CD4-positive, alpha-beta T cell treated with Interleukin-6 for 4 hours (primary cell): ENCODE measurements around the gene MRS2.

Experiments used
- DNase-seq: peaks from one replicate; pipeline ENCODE4 v3.0.0-alpha.2; 2020; ENCODE audit warnings: mixed read lengths

MRS2 gene

DNA sequence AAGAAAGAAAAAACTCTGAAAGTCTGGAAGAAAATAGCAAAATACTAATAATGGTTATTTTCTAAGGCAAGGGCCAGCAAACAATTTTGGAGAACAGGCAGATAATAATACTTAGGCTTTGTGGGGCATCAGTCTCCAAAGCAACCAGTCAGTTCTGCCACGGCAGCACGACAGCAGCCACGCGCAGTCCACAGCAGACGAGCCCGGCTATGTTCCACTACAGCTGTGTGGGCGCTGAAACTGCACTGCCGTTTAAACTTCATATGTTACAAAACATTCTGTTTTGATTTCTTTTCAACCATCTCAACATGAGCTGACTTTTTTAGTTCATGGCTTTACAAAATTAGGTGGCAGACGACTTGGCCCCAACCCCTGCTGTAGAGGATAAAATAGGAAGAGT lies 29.9 kb downstream of the MRS2 start:
- DNase-seq, result no peak

DNA sequence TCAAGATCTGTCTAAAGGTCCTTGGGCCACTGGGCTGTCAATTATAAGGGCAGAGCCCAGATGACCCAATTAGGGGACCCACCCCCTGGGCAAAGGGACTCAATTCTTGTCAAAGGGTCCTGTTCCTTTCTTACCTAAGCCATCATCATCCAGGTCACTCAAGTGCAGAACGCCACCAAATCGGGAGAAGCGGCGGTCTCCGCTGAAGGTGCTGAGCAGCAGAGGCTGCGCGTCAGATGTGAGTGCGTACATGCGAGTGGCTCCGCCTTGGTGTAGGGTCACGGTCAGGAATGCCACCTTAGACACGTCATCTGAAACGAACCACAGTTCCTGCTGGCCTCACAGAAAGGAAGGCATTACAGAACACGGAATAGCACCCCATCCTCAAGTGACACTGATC lies 34.2 kb downstream of the MRS2 start:
- DNase-seq, result no peak

DNA sequence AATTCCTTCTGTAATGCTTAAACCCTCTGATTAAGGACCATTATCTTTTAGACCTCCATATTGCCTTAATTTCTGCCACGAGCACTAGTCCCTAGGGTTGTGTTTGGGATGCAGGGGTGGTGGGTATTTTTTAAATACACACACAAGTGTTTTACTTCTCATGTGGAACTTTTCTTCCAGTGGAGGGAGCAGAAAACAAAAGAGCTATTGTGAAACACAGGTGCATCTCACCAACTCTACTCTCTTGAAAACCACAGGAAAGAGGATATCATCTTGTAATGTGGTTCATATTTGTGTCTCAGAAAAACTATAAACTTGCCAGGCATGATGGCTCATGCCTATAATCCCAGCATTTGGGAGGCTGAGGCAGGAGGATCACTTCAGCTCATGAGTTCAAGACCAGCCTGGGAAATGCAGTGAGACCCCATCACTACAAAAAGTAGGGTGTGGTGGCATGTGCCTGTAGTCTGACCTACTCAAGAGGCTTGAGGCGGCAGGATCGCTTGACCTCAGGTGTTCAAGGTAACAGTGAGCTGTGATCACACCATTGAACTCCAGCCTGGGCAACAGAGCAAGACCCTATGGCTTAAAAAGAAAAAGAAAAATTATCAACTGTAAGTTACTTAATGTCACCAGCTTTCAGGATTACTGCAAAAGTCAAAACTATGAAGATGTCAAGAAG lies 37.3 kb downstream of the MRS2 start:
- no peak for DNase-seq

DNA sequence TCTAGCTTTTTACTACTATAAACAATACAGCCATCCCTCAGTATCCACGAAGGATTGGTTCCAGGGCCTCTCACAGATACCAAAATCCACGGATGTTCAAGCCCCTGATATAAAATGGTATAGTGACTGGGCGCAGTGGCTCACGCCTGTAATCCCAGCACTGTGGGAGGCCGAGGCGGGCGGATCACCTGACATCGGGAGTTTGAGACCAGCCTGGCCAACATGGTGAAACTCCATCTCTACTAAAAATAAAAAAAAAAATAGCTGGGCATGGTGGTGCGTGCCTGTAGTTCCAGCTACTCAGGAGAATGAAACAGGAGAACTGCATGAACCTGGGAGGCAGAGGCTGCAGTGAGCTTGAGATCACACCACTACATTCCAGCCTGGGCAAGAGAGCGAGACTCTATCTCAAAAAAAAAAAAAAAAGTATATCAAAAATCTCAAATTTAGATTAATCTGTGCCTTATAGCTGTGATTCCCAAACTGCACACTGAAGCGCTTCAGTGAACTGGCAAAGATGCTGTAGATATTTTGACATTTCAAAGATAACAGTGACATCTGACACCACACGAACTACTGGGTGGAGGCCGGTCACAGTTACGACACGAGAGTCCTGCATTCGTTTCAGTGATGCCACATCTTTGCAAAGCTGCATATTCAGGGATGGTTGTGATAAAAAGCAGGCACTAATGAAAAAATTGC lies 38.3 kb downstream of the MRS2 start:
- DNase-seq, result no peak

DNA sequence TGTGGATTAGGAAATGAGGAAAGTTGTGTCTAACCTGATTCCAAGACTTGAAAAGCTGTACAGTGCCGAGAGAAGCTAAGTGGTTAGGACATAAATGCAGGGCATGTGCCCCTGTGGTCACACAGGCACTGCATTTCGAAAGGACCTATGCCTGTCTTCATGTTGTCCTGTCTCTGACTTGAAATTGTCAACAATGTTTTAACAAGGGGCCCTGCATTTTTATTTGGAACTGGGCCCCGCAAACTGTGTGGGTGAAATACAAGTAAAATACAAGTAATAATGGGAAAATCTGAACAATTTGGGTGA lies 38.8 kb downstream of the MRS2 start:
- DNase-seq, result no peak

DNA sequence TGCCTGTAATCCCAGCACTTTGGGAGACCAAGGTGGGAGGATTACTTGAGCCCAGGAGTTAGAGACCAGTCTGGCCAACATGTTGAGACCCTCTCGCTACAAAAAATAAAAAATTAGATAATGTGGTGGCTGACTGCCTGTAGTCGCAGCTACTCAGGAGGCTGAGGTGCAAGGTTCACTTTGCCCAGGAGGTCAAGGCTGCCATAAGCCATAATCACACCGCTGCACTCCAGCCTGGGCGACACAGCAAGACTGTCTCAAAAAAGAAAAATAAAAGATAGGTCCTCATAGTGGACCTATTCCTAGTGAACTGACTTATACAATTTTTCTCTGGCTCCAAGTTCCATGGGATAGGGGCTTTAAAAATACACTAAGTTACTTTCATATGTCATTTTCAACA lies 41.9 kb downstream of the MRS2 start:
- no peak for DNase-seq

DNA sequence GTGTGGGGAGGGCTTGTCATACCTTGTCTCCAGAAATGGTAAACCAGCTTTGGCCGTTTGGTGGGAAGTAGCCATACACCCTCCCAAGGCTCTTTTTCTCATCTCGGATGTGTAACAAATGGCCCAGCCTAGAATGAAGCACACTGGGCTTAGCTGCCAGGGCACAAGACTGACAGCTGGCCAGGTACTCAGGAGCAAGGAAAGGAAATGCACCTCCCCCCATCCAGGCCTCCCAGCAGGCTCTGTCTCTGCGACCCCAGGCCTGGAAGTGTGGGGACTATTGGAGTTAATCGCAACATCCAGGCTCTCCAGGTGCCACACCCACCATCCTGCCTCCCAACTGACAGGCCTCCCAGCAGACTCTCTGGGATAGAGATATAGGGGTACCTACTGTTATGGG lies 43.0 kb downstream of the MRS2 start:
- no peak for DNase-seq

DNA sequence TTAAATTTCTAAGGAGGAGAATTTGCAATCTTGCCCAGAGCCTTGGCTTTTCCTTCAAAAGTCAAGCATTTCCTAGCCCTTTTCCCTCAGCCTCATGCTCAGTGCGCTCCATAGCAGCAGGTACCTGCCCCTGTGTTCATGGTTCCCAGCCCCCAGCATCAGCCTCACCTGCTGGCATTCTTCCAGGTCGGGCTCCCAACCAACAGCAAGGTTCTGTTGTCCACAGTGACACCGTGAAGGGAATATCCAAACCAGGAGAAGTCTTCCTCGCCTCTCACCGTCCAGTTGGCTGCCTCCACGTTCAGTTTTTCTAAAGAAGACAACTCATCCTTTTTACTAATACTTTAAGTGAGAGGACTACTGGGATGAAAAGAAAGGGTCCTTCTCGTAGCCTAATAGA lies 43.9 kb downstream of the MRS2 start:
- DNase-seq, result no peak

DNA sequence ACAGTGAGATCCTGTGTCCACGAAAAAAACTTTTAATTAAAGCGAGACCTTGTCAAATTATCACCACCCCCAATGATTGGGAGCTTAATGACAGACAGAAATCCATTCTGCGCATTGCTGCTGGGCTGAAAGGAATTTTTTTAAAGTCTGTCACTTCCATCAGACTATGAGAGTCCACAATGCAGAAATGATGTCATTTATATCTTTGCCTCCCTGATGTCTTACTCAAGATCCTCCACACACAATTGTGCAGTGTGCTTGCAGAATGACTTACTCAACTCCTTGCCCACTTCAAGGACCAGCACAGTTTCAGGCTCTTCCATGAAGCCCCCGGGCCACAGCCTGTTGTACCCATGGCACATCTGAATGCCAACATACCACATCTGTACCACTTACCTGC lies 45.7 kb downstream of the MRS2 start:
- DNase-seq, result no peak

DNA sequence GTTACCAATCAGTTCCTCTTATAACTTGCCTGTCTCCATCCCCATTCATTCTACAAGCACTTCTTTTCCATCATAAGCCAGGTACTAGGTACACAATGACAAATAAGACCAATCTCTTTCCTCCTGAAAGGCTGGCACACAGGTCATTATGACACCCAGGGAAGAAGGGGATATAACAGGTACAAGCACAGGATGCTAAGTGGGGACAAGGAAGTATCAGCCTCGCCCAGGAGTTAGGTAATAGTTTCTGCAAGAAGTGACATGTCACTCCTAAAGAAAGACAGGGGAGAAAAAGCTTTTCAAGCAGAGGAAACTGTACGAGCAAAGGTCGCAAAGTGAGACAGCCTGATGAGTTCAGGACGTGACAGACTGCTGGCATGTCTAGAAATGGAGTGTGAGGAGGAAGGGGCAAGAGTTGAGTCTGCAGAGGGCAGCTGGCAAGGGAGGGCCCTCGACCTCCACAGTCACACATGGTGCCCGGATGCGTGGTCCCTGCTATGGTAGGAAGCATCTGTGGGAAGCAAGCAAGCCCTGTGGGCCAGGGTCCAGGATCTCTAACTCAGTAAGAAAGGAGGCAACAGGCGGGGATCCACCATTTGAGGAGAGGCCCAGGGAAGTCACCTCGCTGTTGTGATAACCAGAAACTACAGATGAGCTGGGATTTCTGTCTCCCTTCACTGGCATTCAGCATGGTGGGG lies 46.2 kb downstream of the MRS2 start:
- no peak for DNase-seq

DNA sequence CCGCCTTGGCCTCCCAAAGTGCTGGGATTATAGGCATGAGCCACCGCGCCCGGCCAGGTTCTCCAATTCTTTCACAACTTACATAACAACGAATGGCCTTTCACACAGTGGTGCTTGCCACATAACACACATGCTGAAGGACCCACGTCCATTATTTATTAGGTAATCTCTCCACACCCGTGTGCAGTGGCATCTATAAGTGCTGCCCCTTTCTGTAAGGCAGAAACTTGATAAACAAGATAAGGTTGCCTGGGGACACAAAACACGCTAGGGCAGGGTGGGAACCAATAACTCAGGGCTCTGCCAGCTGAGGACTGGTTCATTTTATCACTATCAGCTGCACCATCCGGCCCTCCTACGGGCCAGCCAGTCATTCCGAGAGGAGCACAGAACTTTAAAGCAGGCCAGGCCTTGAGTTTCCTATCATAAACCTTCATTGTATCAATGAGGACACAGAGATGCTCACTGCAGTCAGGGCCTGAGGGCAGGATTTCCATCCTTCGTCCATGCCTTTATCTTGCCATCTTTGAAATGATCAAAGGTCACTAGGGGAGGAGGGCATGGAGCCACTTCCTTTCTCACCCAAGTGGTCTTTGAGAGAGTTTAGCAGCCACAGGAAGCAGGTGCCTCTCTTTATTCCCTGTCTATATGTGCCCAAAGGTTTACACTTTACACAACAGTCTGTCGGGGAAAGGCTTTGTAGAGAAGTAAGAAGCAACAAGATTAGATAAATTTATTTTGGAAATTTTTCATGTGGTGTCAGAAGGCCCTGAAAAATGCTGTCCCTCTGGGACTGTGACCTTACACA lies 49.0 kb downstream of the MRS2 start:
- no peak for DNase-seq

DNA sequence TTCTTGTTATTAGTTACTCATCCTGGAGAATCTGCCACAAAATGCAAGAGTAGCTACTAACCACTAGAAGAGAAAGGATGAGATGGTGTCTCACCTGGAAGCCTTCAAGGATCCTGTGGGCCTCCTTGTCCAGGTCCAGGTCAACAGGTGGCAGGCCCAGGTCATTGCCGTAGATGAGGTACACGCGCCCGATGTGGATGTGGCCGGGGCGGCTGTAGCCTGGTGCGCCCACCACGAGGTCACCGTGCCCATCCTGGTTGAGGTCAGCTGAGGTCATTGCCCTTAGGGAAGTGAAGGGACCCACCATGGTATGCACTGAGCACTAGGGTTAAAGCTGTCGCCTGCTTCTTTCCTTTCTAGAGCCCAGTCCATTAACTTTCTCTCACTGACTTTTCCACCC lies 51.2 kb downstream of the MRS2 start:
- no peak for DNase-seq

DNA sequence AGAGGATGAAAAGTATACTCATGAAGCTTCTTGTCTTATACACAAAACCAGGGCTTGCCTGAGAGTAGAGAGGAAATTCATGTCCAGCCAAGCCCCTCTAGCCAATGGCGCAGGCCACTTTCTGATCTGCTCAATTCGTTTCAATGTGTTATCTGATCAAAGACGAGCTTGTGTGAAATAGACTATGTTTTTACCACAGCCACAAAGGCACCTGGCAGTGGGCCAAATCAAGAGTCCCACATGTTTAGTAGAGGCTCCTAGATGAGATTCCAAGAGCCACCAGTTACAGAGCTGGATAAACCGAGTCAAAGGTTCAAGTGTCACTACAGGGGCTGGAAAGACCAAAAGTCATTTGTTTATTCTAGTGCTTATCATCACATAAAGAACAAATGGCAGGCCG lies 51.7 kb downstream of the MRS2 start:
- no peak for DNase-seq

DNA sequence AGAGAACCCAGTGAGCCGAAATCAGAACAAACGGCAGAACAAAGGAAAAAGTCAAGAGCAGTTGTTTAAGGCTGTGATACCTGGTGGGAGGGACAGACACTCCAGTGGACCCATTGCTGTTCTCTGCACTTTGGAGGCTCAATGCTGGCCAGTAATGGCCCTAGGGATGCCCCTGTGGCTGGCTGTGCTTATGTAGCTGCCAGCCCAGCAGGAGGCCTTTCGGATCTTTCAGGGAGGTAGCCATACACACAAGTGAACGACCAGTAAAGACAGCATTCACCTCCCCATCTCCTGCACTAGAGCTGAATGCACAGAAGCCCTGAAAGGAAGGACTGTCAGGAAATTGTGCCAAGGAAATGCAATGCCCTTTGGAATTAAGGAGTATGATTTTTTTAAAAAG lies 52.3 kb downstream of the MRS2 start:
- no peak for DNase-seq

DNA sequence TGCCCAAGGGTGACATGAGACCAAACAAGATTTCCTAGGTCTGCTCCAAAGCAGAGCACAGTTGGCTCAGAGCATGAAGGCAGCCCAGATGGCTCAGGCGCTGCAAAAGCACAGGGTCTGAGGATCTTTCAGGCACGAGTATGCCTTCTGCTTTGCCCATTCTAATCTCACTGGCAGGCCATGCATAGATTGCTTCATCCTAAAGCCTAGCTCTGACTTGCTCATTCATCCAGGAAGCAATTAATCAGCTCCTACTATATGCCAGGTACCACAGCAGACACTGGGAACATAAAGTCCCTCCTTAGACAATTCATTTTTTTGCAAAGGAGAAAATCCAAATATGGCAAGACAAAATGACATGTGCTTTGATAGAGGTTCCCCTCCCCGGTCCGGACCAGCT lies 55.4 kb downstream of the MRS2 start:
- DNase-seq, result no peak

DNA sequence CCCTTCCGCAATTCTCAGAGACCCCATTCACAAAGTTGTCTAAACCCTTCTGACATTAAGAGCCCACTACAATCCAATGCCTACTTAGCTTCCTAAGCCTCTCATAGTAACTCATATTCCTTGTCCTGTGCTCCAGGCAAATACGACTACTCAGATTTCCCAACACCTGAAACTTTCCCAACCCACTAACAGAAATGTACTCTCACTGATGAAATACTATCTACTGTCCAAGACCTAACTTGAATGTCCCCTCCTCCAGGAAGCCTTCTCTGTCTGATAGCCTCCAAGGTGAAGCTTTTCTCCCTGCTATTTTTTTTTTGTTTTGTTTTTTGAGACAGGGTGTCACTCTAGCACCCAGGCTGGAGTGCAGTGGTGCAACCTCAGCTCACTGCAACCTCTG lies 56.2 kb downstream of the MRS2 start:
- DNase-seq, result no peak

DNA sequence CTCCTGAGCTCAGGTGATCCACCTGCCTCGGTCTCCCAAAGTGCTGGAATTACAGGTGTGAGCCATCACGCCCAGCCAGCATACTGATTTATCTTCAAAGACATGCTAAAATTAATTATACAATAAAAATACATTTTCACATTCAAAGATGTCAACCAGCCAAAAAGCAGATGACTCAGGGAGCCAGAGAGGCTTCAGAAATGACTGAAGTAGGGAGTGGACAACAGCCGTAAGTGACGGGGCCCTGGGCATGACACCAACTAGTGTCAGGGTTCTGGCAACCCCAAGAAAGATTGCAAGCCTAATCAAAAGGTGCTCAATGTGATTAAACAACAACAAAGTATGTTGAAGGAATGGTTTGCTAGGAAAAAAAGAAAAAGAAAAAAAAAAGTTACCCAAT lies 58.2 kb downstream of the MRS2 start:
- DNase-seq, result no peak

DNA sequence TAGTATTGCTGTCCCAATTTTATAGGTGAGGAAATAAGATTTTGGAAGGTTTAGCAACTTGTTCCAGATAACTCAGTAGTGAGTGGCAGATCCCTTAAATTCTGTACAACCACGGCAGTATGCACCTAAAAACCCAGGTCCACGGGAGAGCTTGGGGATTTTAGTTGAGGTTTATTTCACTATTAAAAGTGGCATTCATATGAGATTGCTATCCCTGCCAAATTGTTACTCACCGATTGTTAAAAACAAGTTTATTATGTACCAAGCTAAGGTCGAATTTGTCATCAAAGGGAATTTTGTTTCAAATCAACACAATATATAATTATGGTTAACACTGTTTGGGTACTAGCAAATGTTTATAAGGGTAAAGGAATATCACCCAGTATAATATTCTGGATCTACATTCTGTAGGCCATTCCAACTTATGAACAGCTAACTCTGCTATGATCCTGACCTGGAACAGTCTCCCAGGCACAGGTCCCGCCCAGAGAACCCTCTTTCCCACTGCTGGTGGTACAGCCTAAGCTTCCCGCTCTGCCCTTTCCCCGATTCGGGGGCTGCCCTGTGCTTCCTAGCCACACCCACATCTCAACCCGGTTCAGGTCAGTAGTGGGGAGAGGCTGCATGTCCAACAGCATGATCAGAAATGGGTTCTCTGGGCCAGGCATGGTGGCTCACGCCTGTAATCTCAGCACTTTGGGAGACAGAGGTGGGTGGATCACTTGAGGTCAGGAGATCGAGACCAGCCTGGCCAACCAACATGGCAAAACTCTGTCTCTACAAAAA lies 61.7 kb downstream of the MRS2 start:
- no peak for DNase-seq

DNA sequence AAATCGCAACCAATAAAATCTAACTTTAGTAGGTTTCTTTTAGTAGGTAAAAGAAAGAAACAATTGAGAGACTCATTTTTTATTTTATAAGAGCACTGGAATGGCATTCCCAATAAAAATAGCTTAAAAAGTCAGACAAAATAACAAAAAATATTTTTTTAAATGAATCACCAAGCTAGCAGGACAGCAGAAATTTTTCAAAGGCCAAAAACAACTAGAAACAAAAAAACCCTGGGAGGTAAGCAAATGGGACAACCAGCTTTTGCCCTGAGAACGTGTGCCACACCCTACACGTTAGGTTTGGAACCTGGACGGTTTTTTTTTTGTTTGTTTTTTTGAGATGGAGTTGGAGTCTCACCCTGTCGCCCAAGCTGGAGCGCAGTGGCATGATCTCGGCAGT lies 67.1 kb downstream of the MRS2 start:
- no peak for DNase-seq

DNA sequence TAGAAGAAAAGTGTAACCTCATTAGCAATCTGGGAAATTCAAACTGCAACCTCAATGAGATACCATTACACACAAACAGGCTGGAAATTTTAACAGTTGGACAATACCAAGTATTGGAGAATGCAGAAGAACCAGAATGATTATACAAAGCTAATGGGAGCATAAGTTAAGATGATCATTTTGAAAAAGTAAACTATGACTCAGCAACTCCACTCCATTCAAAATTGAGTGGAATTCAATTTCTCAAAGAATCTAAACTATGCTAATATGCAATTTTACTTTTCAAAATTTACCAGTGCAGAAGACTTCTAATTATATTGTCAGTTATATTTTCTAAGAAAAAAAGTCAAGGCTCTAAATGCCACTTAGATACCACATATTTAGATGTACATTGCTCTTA lies 69.4 kb downstream of the MRS2 start:
- no peak for DNase-seq
